Psoas muscle (tissue), 8 donors: ENCODE measurements around the gene B3GALNT1. TPM values are rescaled to one million over a fixed set of nuclear protein-coding genes. Genes with fewer than 3 reads are reported as not detected.

ENCODE experiments used
- ATAC-seq, 4 donors: fragments of 200-7000 bp; cut with Tn5 transposase; one replicate each; pipeline ENCODE4 v1.9.1; 2020; ENCODE audit warnings: moderate library complexity in 3 of 4, mild to moderate bottlenecking in 2 of 4
- DNase-seq, 2 donors: peaks; one replicate each; pipeline ENCODE4 v3.0.0-alpha.2; 2020
- H3K27ac ChIP-seq: fragments of 200-600 bp; one replicate; pipeline ENCODE4 v1.8.0; 2022
- H3K27me3 ChIP-seq, 3 donors: fragments of 200-600 bp in 1 of 3; one replicate each; pipeline versions ENCODE4 v1.6.1 to v1.8.0; 2013 to 2022; ENCODE audit warnings: low read length in 2 of 3, mild to moderate bottlenecking in 2 of 3, moderate library complexity in 1 of 3; ENCODE audit not compliant: insufficient read depth in 3 of 3
- H3K36me3 ChIP-seq, 2 donors: fragments of 200-600 bp in 1 of 2; one replicate each; pipeline versions ENCODE4 v1.6.1 to v1.8.0; 2013 to 2022; ENCODE audit warnings: low read depth in 1 of 2, mild to moderate bottlenecking in 1 of 2, moderate library complexity in 1 of 2; ENCODE audit not compliant: insufficient read depth in 1 of 2
- H3K4me1 ChIP-seq: fragments of 200-600 bp; one replicate; pipeline ENCODE4 v1.8.0; 2022
- H3K4me3 ChIP-seq: fragments of 200-600 bp; one replicate; pipeline ENCODE4 v1.8.0; 2022; ENCODE audit warnings: mild to moderate bottlenecking
- H3K9me3 ChIP-seq: fragments of 200-600 bp; one replicate; pipeline ENCODE4 v1.8.0; 2022
- WGBS, 3 donors: extraction: QIAGEN DNeasy Blood & Tissue Kit; methylation state at CpG; one replicate each; pipeline versions ENCODE4 v1.1.6 to v1.1.7; 2013; 5-methylcytosine and 5-hydroxymethylcytosine counted together
- intact Hi-C, 2 donors: fragments of 100-400 bp; cut with DNase I; formaldehyde crosslinking; loops; one replicate each; pipeline versions ENCODE4 v1.11.0 to v1.14.2; 2022
- polyA plus RNA-seq, 3 donors: library from polyadenylated mRNA; stranded (reverse); fragments of 200-250 nt; gene quantifications; one replicate each; pipeline ENCODE4 v1.2.3, GENCODE V29; 2013
- total RNA-seq, 4 donors: library from RNA; stranded (reverse); fragmentation: NEBNext Ultra II Directional in 2 of 4; extraction: Animal tissue kit (Norgen Biotek cat#: 25700) in 2 of 4; gene quantifications; one replicate each; pipeline versions ENCODE4 v1.2.1 to v1.2.4, GENCODE V29; 2021 to 2023
- TF ChIP-seq, protein P1 (sequence below): fragments of 200-600 bp; IDR thresholded peaks from one replicate; pipeline ENCODE4 v1.8.0; 2022; ENCODE audit warnings: antibody characterized with exemption
- donor health status: healthy with polysubstance abuse.
- donor health status: DM: no; HTN: no; CAD: no; lungs with moderate emphysema.
- donor health status: Bipolar disorder and iron deficiency.
- donor health status: healthy.
- donor health status: DM: yes; HTN: yes; CAD: no.
- donor health status: DM: no; HTN: no; CAD: no.
- donor health status: DM: no; HTN: no; CAD: no.
- donor health status: DM: yes; HTN: yes; CAD: no.

The B3GALNT1 gene
- total and polyA plus RNA-seq, 7 donors: 0.35 to 2.0 (median 0.74) TPM

DNA sequence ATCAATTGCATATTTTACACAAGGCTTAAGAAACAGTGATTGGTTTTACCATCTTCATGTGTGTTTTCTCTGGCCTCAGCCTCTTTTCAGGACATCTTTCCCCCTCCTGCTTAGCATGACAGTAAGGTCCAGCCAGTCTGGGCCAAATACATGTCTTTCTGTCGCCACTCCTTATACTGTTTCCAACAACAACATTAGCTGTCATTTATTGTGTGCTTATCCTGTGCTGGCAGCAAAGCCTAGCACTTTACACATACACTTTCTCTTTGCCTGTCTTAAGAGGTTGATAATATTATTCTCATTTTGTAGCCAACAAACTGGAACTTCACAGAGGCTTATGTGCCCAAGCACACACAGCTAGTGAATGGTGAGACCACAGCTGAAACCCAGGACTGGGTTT, 37.8 kb downstream of the B3GALNT1 start:
- Histone ChIP-seq H3K36me3 (peaks cover 11 to 46% of the 10 kb centered on the region in 2 donors), H3K4me1 (no peaks in the 10 kb centered on the region), H3K9me3 (no peaks in the 10 kb centered on the region), H3K27ac (no peak overlapping the region), H3K4me3 (no peak overlapping the region), H3K27me3 (no peaks in the 10 kb centered on the region)
- no peak for ATAC-seq
- TF ChIP-seq, protein P1, sequence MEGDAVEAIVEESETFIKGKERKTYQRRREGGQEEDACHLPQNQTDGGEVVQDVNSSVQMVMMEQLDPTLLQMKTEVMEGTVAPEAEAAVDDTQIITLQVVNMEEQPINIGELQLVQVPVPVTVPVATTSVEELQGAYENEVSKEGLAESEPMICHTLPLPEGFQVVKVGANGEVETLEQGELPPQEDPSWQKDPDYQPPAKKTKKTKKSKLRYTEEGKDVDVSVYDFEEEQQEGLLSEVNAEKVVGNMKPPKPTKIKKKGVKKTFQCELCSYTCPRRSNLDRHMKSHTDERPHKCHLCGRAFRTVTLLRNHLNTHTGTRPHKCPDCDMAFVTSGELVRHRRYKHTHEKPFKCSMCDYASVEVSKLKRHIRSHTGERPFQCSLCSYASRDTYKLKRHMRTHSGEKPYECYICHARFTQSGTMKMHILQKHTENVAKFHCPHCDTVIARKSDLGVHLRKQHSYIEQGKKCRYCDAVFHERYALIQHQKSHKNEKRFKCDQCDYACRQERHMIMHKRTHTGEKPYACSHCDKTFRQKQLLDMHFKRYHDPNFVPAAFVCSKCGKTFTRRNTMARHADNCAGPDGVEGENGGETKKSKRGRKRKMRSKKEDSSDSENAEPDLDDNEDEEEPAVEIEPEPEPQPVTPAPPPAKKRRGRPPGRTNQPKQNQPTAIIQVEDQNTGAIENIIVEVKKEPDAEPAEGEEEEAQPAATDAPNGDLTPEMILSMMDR: no peak
- no peak for DNase-seq
- intact Hi-C loops: no loop called here
- 90 to 100% (median 93%) methylated on average over 1 of the region's 1 CpG for WGBS, 3 donors

DNA sequence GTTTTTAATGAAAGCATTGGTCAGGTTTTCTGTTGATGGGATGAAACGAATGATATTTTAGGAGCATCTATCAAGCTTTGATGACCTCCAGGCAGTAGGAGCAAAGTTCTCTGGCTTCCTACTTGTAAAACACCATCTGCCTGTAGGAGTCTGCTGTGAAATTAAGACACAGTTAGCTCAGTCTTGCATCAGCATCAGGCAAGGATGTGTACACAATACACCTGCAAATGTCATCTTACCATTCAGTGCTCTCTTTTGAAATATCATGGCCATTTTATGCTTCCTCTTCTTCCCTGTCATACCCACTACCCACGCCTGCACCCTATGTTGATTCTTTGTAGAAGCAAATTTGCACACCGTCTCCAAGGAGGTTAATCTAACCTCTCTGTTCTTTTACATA, 38.2 kb downstream of the B3GALNT1 start:
- TF ChIP-seq, protein P1: no peak
- no peaks in the 10 kb centered on the region for H3K9me3 ChIP-seq
- H3K27ac ChIP-seq: no peak overlapping the region
- no peaks in the 10 kb centered on the region for H3K27me3 ChIP-seq
- no peak overlapping the region for H3K4me3 ChIP-seq
- no peak for ATAC-seq
- DNase-seq: no peak
- H3K4me1 ChIP-seq: no peaks in the 10 kb centered on the region
- intact Hi-C loops: no loop called here
- WGBS, 3 donors: 93 to 94% (median 94%) methylated on average over 3 of the region's 3 CpGs
- peaks cover 11 to 46% of the 10 kb centered on the region in 2 donors for H3K36me3 ChIP-seq

DNA sequence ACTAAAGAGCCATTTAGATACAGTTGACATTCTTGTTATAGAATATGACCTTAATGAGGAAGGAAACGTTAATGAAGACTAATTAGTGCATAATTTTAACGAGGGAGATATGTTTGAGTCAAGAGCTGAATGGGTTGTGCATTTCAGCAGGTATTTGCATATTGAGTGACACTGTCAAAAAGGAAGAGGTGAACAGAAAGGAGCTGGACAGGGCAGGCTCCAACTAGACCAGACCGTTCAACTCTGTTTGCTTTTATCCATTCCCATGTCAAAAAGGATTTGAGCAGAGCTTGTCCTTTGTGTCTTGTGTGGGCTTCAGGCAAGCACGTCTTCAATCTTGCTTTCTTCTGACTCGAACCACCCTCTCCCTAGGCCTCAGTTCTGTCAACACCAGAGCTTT, 40.7 kb downstream of the B3GALNT1 start:
- Histone ChIP-seq H3K36me3 (peaks cover 11 to 37% of the 10 kb centered on the region in 2 donors), H3K27me3 (no peaks in the 10 kb centered on the region), H3K9me3 (no peaks in the 10 kb centered on the region), H3K4me1 (no peaks in the 10 kb centered on the region), H3K4me3 (no peak overlapping the region), H3K27ac (no peak overlapping the region)
- DNase-seq: no peak
- intact Hi-C loops: no loop called here
- ATAC-seq: no peak
- TF ChIP-seq, protein P1: no peak
- WGBS, 3 donors: 89 to 91% (median 90%) methylated on average over 5 of the region's 5 CpGs

DNA sequence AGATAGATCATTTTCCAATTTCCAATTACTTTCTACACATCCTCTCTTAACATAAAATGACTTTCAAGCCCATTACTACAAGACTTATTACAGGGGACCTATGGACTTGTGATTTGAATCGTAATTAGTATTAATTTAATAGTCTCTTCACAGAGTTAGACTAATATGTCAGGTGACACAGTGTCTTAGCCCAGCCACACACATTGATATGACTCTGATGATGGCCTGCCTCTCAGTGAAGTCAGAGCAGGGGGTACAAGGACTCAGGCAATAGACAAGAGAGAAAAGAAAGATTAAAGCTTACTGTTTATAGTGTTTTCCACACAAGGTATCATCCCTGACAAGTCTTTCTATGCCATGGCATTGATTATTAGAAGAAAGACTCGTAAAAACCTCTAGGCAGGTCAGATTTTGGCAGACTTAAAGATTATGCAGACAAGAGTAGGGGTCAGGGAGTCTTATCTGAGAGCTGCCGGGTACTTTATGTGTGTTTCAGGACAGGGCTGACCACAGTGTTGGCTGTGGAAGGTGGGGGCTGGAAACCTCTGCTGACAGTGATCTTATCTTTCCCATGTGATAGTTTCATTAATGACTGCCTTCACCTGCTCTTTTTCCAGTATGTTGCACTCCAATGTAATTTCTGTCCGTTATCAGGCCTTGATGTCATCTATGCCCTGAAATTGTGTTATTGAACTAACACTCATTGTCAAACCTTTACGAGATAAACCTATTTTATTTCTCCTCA, 50.1 kb downstream of the B3GALNT1 start:
- no peaks in the 10 kb centered on the region for H3K9me3 ChIP-seq
- WGBS, 3 donors: 92 to 96% (median 94%) methylated on average over 5 of the region's 5 CpGs
- DNase-seq (no peak), ATAC-seq (no peak)
- no peaks in the 10 kb centered on the region for H3K36me3 ChIP-seq
- intact Hi-C loops: no loop called here
- no peak overlapping the region for H3K27ac ChIP-seq
- TF ChIP-seq, protein P1: no peak
- H3K27me3 ChIP-seq: no peaks in the 10 kb centered on the region
- no peak overlapping the region for H3K4me3 ChIP-seq
- H3K4me1 ChIP-seq: no peaks in the 10 kb centered on the region

- ATAC-seq: no peak
- H3K27me3 ChIP-seq: no peaks in the 10 kb centered on the region
- H3K4me3 ChIP-seq: no peak overlapping the region
- DNase-seq: no peak
- no peaks in the 10 kb centered on the region for H3K36me3 ChIP-seq
- H3K9me3 ChIP-seq: no peaks in the 10 kb centered on the region
- intact Hi-C loops: no loop called here
- WGBS, 3 donors: 83 to 95% (median 91%) methylated on average over 6 of the region's 6 CpGs
- H3K27ac ChIP-seq: no peak overlapping the region
- TF ChIP-seq, protein P1: no peak
- H3K4me1 ChIP-seq: no peaks in the 10 kb centered on the region
Measured at GRCh38 chr3:161051856-161052255, 53.3 kb downstream of the B3GALNT1 start.
